SK-N-SH treated with all-trans-retinoic acid at 6 μM for 48 hours (cell line): ENCODE results near the gene CCN2.

Source experiments
- ATAC-seq: fragments of 200-7000 bp; cut with Tn5 transposase; 3 replicates; pipeline ENCODE4 v1.9.1; 2020; ENCODE audit warnings: mild to moderate bottlenecking, moderate library complexity
- ARNTL ChIP-seq: fragments of 450-650 bp; formaldehyde crosslinking; IDR thresholded peaks from 2 replicates; pipeline ENCODE4 v1.5.0; 2020; ENCODE audit warnings: low read depth, mild to moderate bottlenecking, moderate library complexity, borderline replicate concordance
- BACH2 ChIP-seq: fragments of 250-450 bp; sonication (Bioruptor Pico); IDR thresholded peaks from 2 replicates; pipeline ENCODE4 v1.9.0; 2021; ENCODE audit warnings: mild to moderate bottlenecking, borderline replicate concordance
- CSRNP3 ChIP-seq: fragments of 250-450 bp; sonication (Bioruptor Pico); IDR thresholded peaks from 2 replicates; pipeline ENCODE4 v1.5.1; 2021; ENCODE audit warnings: mild to moderate bottlenecking, moderate library complexity
- ESRRG ChIP-seq: fragments of 250-450 bp; sonication (Bioruptor Pico); IDR thresholded peaks from 2 replicates; pipeline ENCODE4 v1.6.1; 2021; ENCODE audit warnings: mild to moderate bottlenecking
- GLIS3 ChIP-seq: fragments of 250-450 bp; sonication (Bioruptor Pico); IDR thresholded peaks from 2 replicates; pipeline ENCODE4 v1.5.0; 2020; ENCODE audit warnings: mild to moderate bottlenecking, moderate library complexity
- OSR1 ChIP-seq: fragments of 250-450 bp; sonication (Bioruptor Pico); IDR thresholded peaks from 2 replicates; pipeline ENCODE4 v1.8.0; 2022; ENCODE audit warnings: moderate library complexity, mild to moderate bottlenecking, inconsistent platforms
- RARB ChIP-seq: fragments of 250-450 bp; sonication (Bioruptor Pico); IDR thresholded peaks from 2 replicates; pipeline ENCODE4 v1.8.0; 2021; ENCODE audit warnings: mild to moderate bottlenecking, moderate library complexity
- SNAI2 ChIP-seq: fragments of 250-450 bp; sonication (Bioruptor Pico); IDR thresholded peaks from 2 replicates; pipeline ENCODE4 v1.5.0; 2020; ENCODE audit warnings: mild to moderate bottlenecking, moderate library complexity
- TOX ChIP-seq: fragments of 250-450 bp; sonication (Bioruptor Pico); IDR thresholded peaks from 2 replicates; pipeline ENCODE4 v1.8.0; 2021; ENCODE audit warnings: mild to moderate bottlenecking, moderate library complexity, borderline replicate concordance
- ZFP3 ChIP-seq: fragments of 250-450 bp; sonication (Bioruptor Pico); IDR thresholded peaks from 2 replicates; pipeline ENCODE4 v1.5.0; 2020; ENCODE audit warnings: mild to moderate bottlenecking, moderate library complexity
- TF ChIP-seq, protein P1 (sequence below): fragments of 250-450 bp; sonication (Bioruptor Pico); IDR thresholded peaks from 2 replicates; pipeline ENCODE4 v1.5.0; 2020; ENCODE audit warnings: mild to moderate bottlenecking, moderate library complexity
- TF ChIP-seq, protein P2 (sequence below): fragments of 250-450 bp; sonication (Bioruptor Pico); IDR thresholded peaks from 2 replicates; pipeline ENCODE4 v1.8.0; 2021; ENCODE audit warnings: low read depth, mild to moderate bottlenecking, moderate library complexity, borderline replicate concordance
- TF ChIP-seq, protein P3 (sequence below): fragments of 250-450 bp; sonication (Bioruptor Pico); IDR thresholded peaks from 2 replicates; pipeline ENCODE4 v1.5.1; 2020; ENCODE audit warnings: low read depth, mild to moderate bottlenecking, moderate library complexity

CCN2 gene

DNA sequence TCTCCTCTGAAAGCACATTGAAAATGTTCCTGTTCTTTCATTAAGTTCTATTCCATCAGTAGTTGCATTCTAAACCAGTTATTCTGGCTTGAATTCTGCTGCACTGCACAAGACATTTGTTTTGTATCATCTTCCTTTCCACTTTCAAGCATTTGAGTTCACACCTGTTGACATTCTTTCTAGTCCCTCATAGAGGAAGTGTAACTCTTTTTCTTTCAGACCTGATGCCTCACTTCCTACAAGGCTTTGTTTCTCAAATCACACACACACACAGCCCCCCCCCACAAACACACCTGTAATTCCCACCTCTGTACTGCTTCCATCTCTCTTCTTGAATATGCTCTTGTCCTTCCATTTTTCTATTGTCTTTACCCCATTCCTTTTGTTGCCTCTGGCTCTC is 50.9 kb downstream of the CCN2 start:
- TF ChIP-seq ARNTL (CRISPR knock-in tag) (no peak), BACH2 (CRISPR knock-in tag) (no peak), CSRNP3 (CRISPR knock-in tag) (no peak), ESRRG (CRISPR knock-in tag) (no peak), ZFP3 (no peak), SNAI2 (CRISPR knock-in tag) (no peak)
- TF ChIP-seq, protein P1, sequence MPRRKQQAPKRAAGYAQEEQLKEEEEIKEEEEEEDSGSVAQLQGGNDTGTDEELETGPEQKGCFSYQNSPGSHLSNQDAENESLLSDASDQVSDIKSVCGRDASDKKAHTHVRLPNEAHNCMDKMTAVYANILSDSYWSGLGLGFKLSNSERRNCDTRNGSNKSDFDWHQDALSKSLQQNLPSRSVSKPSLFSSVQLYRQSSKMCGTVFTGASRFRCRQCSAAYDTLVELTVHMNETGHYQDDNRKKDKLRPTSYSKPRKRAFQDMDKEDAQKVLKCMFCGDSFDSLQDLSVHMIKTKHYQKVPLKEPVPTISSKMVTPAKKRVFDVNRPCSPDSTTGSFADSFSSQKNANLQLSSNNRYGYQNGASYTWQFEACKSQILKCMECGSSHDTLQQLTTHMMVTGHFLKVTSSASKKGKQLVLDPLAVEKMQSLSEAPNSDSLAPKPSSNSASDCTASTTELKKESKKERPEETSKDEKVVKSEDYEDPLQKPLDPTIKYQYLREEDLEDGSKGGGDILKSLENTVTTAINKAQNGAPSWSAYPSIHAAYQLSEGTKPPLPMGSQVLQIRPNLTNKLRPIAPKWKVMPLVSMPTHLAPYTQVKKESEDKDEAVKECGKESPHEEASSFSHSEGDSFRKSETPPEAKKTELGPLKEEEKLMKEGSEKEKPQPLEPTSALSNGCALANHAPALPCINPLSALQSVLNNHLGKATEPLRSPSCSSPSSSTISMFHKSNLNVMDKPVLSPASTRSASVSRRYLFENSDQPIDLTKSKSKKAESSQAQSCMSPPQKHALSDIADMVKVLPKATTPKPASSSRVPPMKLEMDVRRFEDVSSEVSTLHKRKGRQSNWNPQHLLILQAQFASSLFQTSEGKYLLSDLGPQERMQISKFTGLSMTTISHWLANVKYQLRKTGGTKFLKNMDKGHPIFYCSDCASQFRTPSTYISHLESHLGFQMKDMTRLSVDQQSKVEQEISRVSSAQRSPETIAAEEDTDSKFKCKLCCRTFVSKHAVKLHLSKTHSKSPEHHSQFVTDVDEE, result no peak
- TF ChIP-seq, protein P2, sequence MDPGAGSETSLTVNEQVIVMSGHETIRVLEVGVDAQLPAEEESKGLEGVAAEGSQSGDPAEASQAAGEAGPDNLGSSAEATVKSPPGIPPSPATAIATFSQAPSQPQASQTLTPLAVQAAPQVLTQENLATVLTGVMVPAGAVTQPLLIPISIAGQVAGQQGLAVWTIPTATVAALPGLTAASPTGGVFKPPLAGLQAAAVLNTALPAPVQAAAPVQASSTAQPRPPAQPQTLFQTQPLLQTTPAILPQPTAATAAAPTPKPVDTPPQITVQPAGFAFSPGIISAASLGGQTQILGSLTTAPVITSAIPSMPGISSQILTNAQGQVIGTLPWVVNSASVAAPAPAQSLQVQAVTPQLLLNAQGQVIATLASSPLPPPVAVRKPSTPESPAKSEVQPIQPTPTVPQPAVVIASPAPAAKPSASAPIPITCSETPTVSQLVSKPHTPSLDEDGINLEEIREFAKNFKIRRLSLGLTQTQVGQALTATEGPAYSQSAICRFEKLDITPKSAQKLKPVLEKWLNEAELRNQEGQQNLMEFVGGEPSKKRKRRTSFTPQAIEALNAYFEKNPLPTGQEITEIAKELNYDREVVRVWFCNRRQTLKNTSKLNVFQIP (CRISPR knock-in tag), result no peak
- TF ChIP-seq, protein P3, sequence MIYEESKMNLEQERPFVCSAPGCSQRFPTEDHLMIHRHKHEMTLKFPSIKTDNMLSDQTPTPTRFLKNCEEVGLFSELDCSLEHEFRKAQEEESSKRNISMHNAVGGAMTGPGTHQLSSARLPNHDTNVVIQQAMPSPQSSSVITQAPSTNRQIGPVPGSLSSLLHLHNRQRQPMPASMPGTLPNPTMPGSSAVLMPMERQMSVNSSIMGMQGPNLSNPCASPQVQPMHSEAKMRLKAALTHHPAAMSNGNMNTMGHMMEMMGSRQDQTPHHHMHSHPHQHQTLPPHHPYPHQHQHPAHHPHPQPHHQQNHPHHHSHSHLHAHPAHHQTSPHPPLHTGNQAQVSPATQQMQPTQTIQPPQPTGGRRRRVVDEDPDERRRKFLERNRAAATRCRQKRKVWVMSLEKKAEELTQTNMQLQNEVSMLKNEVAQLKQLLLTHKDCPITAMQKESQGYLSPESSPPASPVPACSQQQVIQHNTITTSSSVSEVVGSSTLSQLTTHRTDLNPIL (CRISPR knock-in tag), result no peak
- ATAC-seq, result no peak

DNA sequence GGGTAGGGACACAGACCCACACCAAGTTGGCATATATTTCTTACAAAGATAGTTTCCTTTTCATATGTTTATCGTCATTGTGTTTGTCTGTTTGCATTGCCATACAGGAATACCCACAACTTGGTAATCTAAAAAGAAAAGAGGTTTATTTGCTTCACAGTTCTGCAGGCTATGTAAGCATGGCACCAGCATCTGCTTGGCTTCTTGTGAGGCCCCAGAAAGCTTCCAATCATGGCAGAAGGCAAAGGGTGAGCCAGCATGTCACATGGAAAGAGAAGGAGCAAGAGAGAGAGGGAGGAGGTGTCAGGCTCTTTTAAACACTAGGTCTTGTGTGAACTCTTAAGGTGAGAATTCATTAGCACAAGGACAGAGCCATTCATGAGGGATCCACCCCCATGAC is 52.5 kb downstream of the CCN2 start:
- TF ChIP-seq GLIS3 (no peak), ZFP3 (no peak), RARB (no peak), OSR1 (CRISPR knock-in tag) (no peak), TOX (CRISPR knock-in tag) (no peak)
- TF ChIP-seq, all 23 proteins: peak for 0
- ATAC-seq, result no peak
